ENCODE measurements around the gene HNRNPA3.

The HNRNPA3 gene

DNA sequence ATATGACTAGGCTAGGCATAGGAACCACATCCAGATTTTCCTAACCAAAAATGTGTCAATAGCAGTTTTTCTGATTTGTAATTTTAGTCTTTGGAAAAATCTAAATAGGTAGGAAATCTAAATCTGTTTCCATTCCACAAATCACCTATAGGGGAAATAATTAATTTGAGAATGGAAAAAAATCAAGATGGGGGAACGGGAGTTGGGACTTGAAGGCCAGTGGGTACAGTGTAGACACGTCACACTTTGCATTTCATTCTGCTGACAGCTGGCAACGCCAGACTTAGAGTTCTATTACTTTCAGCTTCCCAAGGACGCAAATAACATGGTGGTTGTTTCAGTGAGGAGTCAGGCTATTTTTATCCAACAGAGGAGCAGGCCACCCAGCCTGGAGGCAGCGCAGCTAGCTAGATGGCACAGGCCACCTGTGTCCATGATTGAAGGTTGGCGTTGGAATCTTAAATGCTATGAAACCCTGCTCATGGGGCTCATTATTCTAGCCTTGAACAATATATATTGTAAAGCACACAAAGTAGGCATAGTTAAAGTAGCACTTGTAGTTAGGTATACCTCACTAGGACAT, 23.4 kb downstream of the HNRNPA3 start:
- H3K27ac Mint-ChIP-seq = peak overlapping the region in 1 of 3 experiments; percentile 3
- H3K4me1 Mint-ChIP-seq = peaks cover 41% of the 10 kb centered on the region
- H3K4me3 Mint-ChIP-seq = no peak overlapping the region
- peaks cover 36% of the 10 kb centered on the region for H3K36me3 Mint-ChIP-seq (ENCODE audit: low read depth)
- H3K9me3 Mint-ChIP-seq = no peaks in the 10 kb centered on the region
- no peaks in the 10 kb centered on the region for H3K27me3 Mint-ChIP-seq (ENCODE audit: low read depth)
- TF ChIP-seq, protein P1, sequence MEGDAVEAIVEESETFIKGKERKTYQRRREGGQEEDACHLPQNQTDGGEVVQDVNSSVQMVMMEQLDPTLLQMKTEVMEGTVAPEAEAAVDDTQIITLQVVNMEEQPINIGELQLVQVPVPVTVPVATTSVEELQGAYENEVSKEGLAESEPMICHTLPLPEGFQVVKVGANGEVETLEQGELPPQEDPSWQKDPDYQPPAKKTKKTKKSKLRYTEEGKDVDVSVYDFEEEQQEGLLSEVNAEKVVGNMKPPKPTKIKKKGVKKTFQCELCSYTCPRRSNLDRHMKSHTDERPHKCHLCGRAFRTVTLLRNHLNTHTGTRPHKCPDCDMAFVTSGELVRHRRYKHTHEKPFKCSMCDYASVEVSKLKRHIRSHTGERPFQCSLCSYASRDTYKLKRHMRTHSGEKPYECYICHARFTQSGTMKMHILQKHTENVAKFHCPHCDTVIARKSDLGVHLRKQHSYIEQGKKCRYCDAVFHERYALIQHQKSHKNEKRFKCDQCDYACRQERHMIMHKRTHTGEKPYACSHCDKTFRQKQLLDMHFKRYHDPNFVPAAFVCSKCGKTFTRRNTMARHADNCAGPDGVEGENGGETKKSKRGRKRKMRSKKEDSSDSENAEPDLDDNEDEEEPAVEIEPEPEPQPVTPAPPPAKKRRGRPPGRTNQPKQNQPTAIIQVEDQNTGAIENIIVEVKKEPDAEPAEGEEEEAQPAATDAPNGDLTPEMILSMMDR (IDR thresholded peaks at IDR 0.05; ENCODE audit: unreplicated experiment in 3 of 3) = no peak

DNA sequence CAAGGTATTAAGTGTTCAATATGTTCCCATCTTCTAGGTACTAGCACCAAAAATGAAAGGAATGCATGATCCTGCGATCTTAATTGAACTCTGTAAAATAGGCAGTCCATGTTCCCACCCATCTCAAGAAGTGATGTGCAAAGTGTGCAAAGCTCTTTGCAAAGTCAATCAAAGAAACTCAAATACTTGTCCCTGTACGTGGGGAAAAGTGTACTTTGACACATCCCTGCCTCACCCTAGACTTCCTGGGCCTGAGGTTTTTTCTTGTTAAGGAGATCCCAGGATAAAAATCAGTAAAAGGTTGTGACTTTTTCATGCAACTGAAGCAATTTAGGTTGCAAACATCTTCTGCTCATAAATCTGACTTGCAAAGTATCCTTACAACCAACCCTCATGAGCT, 25.3 kb downstream of the HNRNPA3 start:
- peaks cover 17% of the 10 kb centered on the region for H3K36me3 Mint-ChIP-seq (ENCODE audit: low read depth)
- TF ChIP-seq, protein P1 (IDR thresholded peaks at IDR 0.05; ENCODE audit: unreplicated experiment in 3 of 3) = no peak
- no peak overlapping the region for H3K4me3 Mint-ChIP-seq
- peak overlapping the region in 1 of 3 experiments; percentile 94 for H3K27ac Mint-ChIP-seq
- no peaks in the 10 kb centered on the region for H3K27me3 Mint-ChIP-seq (ENCODE audit: low read depth)
- H3K4me1 Mint-ChIP-seq = peaks cover 61% of the 10 kb centered on the region
- H3K9me3 Mint-ChIP-seq = no peaks in the 10 kb centered on the region

DNA sequence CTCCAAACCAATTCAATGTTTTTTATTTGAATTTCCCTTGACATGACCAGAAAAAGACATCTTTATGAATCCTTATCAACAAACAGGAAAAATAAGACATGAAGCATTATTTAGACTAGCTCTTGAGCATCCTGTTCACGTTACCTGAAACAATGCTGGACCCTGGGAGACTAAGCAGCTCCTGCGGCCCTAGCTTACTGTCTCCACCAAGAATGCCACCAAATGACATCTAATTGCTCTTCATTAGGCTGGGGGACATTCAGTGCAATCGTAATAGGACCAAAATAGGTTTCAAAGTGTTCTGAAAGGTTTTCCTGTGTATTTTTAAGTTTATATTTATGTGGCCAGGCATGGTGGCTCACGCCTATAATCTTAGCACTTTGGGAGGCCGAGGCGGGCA, 26.5 kb downstream of the HNRNPA3 start:
- TF ChIP-seq, protein P1 (IDR thresholded peaks at IDR 0.05; ENCODE audit: unreplicated experiment in 3 of 3) = no peak
- no peaks in the 10 kb centered on the region for H3K9me3 Mint-ChIP-seq
- H3K27ac Mint-ChIP-seq = peak overlapping the region; percentile 36 to 94 (median 41)
- H3K36me3 Mint-ChIP-seq (ENCODE audit: low read depth) = peaks cover 9% of the 10 kb centered on the region
- H3K27me3 Mint-ChIP-seq (ENCODE audit: low read depth) = no peaks in the 10 kb centered on the region
- no peak overlapping the region for H3K4me3 Mint-ChIP-seq
- peaks cover 62% of the 10 kb centered on the region for H3K4me1 Mint-ChIP-seq

DNA sequence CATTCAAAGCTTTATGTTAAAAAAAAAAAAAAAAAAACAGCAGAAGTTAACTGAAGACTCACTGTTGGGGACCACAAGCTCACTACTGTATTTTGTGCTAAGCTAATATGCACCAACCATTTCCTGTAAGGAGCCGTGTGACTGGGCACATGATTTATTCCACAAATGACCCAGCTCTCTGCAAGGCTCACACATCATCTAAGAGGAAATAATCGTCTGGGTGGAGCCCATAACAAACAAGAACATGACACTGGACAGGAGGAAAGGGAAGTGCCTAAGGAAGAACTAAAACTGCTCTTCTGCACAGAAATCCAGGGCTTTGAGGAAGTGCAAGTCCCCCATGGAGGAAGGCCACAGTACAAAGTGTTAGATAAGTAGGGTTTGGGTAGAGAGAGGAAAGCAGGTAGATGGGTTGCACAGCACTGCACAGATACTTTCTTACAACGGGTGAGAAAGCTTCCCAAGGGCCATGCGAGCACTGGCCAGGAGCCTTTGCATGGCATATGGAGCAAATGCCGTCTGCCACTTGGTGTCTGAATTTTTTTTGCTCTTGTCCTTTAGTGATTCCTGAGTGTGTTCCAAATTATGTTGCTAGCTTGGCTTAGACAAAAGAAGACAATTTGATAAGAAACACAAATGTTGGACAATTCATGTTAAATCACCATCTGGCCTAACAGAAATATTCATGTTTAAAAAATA, 27.5 kb downstream of the HNRNPA3 start:
- Mint-ChIP-seq H3K36me3 (ENCODE audit: low read depth) (peaks cover 13% of the 10 kb centered on the region), H3K27ac (peak overlapping the region; percentile 91 to 94 (median 93)), H3K27me3 (ENCODE audit: low read depth) (no peaks in the 10 kb centered on the region), H3K4me1 (peaks cover 63% of the 10 kb centered on the region), H3K9me3 (no peaks in the 10 kb centered on the region), H3K4me3 (peak overlapping the region; percentile 0 to 53 (median 23))
- TF ChIP-seq, protein P1 (IDR thresholded peaks at IDR 0.05; ENCODE audit: unreplicated experiment in 3 of 3) = no peak

DNA sequence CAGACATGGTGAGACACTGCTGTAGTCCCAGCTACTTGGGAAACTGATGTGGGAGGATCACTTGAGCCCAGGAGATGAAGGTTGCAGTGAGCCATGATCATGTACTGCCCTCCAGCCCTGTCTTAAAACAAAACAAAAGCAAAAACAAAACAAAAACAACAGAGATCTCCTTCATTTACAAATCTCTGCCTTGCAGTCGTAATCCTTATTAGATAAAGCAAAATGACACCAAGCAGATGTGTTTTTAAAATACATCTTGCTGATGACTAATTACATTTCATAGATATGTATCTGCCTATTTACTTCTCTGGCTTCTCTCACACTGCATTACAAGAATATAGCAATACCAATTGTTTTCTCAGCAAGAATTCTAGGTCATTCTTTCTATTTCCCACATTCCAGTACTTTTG, 29.1 kb downstream of the HNRNPA3 start:
- H3K36me3 Mint-ChIP-seq (ENCODE audit: low read depth) = peaks cover 15% of the 10 kb centered on the region
- H3K9me3 Mint-ChIP-seq = no peaks in the 10 kb centered on the region
- H3K27me3 Mint-ChIP-seq (ENCODE audit: low read depth) = no peaks in the 10 kb centered on the region
- peak overlapping the region in 2 of 3 experiments; percentile 11 to 62 for H3K4me3 Mint-ChIP-seq
- H3K27ac Mint-ChIP-seq = peak overlapping the region; percentile 91 to 94 (median 93)
- TF ChIP-seq, protein P1 (IDR thresholded peaks at IDR 0.05; ENCODE audit: unreplicated experiment in 3 of 3) = no peak
- peaks cover 59% of the 10 kb centered on the region for H3K4me1 Mint-ChIP-seq
